AG04449 (cell line): ENCODE data around the gene RGS3.

Experiments used
- CTCF ChIA-PET: fragments of 350-600 bp; formaldehyde crosslinking; extraction: SDS; loops from one replicate; lab custom pipeline; 2021; ENCODE audit warnings: antibody characterized with exemption; lab: Yijun Ruan, JAX
- POLR2A ChIA-PET: fragments of 400-600, 350-600 bp; formaldehyde crosslinking; extraction: SDS; loops from one replicate; lab custom pipeline; 2020; ENCODE audit warnings: antibody characterized with exemption, inconsistent platforms; lab: Yijun Ruan, JAX
- DNase-seq: peaks from one replicate; pipeline ENCODE4 v3.0.0-alpha.2; 2010; ENCODE audit warnings: low read depth, low spot score
- H3K4me3 ChIP-seq: 2 replicates; pipeline ENCODE4 v1.5.1; 2011; ENCODE audit warnings: low read depth, mild to moderate bottlenecking, control low read depth, low read length
- CTCF ChIP-seq: IDR thresholded peaks from one replicate; pipeline ENCODE4 v1.5.1; 2011; ENCODE audit warnings: mild to moderate bottlenecking, moderate library complexity, low read length, control low read depth, inconsistent platforms; ENCODE audit not compliant: insufficient read depth; ENCODE audit errors: missing control alignments

Gene RGS3

GRCh38 chr9:113531919-113532808, 68.6 kb downstream of the RGS3 start:
- DNase-seq, result no peak
- H3K4me3 ChIP-seq, result no peak overlapping the region
- ChIA-PET POLR2A (no interaction called here), CTCF (interaction anchor here (1.2 to 2.4 kb wide), 2 partner anchors 22 to 60 kb away, joined by 3 to 6 read pairs; no protein-coding TSS in a partner anchor)
- TF ChIP-seq CTCF, result no peak

GRCh38 chr9:113532809-113533190, 69.3 kb downstream of the RGS3 start:
- POLR2A ChIA-PET, result no interaction called here
- no peak for DNase-seq
- no peak for TF ChIP-seq CTCF
- H3K4me3 ChIP-seq, result no peak overlapping the region
- CTCF ChIA-PET, result interaction anchor here (1.2 to 2.4 kb wide), 2 partner anchors 22 to 59 kb away, joined by 3 to 6 read pairs; no protein-coding TSS in a partner anchor

GRCh38 chr9:113533335-113534225, 70.1 kb downstream of the RGS3 start:
- CTCF ChIA-PET, result interaction anchor here (1.0 to 1.2 kb wide), 2 partner anchors 21 to 87 kb away, joined by 3 read pairs; no protein-coding TSS in a partner anchor
- H3K4me3 ChIP-seq, result no peak overlapping the region
- no peak for DNase-seq
- POLR2A ChIA-PET, result no interaction called here
- no peak for TF ChIP-seq CTCF

- H3K4me3 ChIP-seq, result no peak overlapping the region
- POLR2A ChIA-PET, result no interaction called here
- CTCF ChIA-PET, result interaction anchor here (0.9 to 1.1 kb wide), 2 partner anchors 18 to 134 kb away, joined by 3 to 5 read pairs; no protein-coding TSS in a partner anchor
- no peak for TF ChIP-seq CTCF
- DNase-seq, result no peak
Measured at GRCh38 chr9:113535756-113536155, 72.2 kb downstream of the RGS3 start.

- no peak for DNase-seq
- POLR2A ChIA-PET, result no interaction called here
- CTCF ChIA-PET, result interaction anchor here (0.9 to 1.1 kb wide), 2 partner anchors 19 to 134 kb away, joined by 3 to 5 read pairs; no protein-coding TSS in a partner anchor
- TF ChIP-seq CTCF, result no peak
- no peak overlapping the region for H3K4me3 ChIP-seq
Measured at GRCh38 chr9:113536166-113536482, 72.6 kb downstream of the RGS3 start.
